GM12878 (cell line): ENCODE data around the gene STIL. TPM values are rescaled to one million over a fixed set of nuclear protein-coding genes. Genes with fewer than 3 reads are reported as not detected.

ENCODE experiments used
- ATAC-seq: fragments of 200-7000 bp; cut with Tn5 transposase; 3 replicates; pipeline ENCODE4 v1.9.1; 2020; ENCODE audit warnings: mild to moderate bottlenecking, moderate library complexity
- BruUV-seq: library from RNA; stranded (reverse); fragments of 400-500 nt; replicated peaks from 2 replicates; lab custom pipeline; 2021; lab: Mats Ljungman, UMichigan
- CTCF ChIA-PET: fragments of 300-600 bp; sonication (Branson Sonifier 250); formaldehyde crosslinking; extraction: SDS; loops from one replicate; lab custom pipeline; 2021; ENCODE audit warnings: inconsistent platforms; lab: Yijun Ruan, JAX
- POLR2A ChIA-PET: fragments of 350-600 bp; formaldehyde crosslinking; extraction: SDS; loops from one replicate; lab custom pipeline; 2021; ENCODE audit warnings: inconsistent platforms; lab: Charles Lee
- RAD21 ChIA-PET: fragments of 300-600 bp; sonication (Branson Sonifier 250); formaldehyde crosslinking; loops from one replicate; lab custom pipeline; 2023; ENCODE audit warnings: antibody characterized with exemption; ENCODE audit not compliant: unreplicated experiment; lab: Charles Lee
- SMC1A ChIA-PET: fragments of 300-600 bp; sonication (Branson Sonifier 250); formaldehyde crosslinking; loops from one replicate; lab custom pipeline; 2023; ENCODE audit not compliant: unreplicated experiment, uncharacterized antibody; lab: Charles Lee
- DNase-seq: peaks from one replicate; pipeline ENCODE4 v3.0.0-alpha.2; 2011; ENCODE audit warnings: low read depth, low spot score
- FAIRE-seq: peaks from 3 replicates; lab custom pipeline; 2011; peaks lifted over from hg19 to GRCh38; lab: Jason Lieb, UNC
- H2AFZ ChIP-seq: 2 replicates; pipeline ENCODE4 v1.6.0; 2011; ENCODE audit warnings: low read depth, low read length, control low read depth; ENCODE audit not compliant: control insufficient read depth
- H3K27ac ChIP-seq: 2 replicates; pipeline ENCODE4 v1.5.1; 2011; ENCODE audit warnings: control low read depth; ENCODE audit not compliant: control insufficient read depth, insufficient read depth
- H3K27me3 ChIP-seq, 2 experiments: replicated peaks in 1 of 2; 2 replicates each; pipeline versions ENCODE4 v1.6.0 to v1.6.1; 2011; ENCODE audit warnings: low read length in 1 of 2; ENCODE audit not compliant: control insufficient read depth in 2 of 2, insufficient read depth in 2 of 2
- H3K36me3 ChIP-seq, 2 experiments: 2 replicates each; pipeline ENCODE4 v1.5.1; 2011; ENCODE audit warnings: low read length in 1 of 2; ENCODE audit not compliant: control insufficient read depth in 2 of 2, insufficient read depth in 2 of 2
- H3K4me1 ChIP-seq: 2 replicates; pipeline ENCODE4 v1.6.1; 2011; ENCODE audit warnings: mild to moderate bottlenecking, low read length, moderate library complexity, mixed read lengths; ENCODE audit not compliant: control insufficient read depth, insufficient read depth
- H3K4me2 ChIP-seq: 2 replicates; pipeline ENCODE4 v1.6.0; 2011; ENCODE audit warnings: control low read depth; ENCODE audit not compliant: control insufficient read depth, insufficient read depth
- H3K4me3 ChIP-seq: fragments of 200-600 bp; sonication (generic); 2 replicates; pipeline ENCODE4 v1.5.1; 2016
- H3K79me2 ChIP-seq: 2 replicates; pipeline ENCODE4 v1.6.0; 2011; ENCODE audit warnings: low read length; ENCODE audit not compliant: control insufficient read depth, insufficient read depth
- H3K9ac ChIP-seq: 2 replicates; pipeline ENCODE4 v1.8.0; 2011; ENCODE audit warnings: low read length, control low read depth, mixed read lengths; ENCODE audit not compliant: control insufficient read depth, insufficient read depth
- H3K9me3 ChIP-seq: replicated peaks from 3 replicates; pipeline ENCODE4 v1.5.1; 2011; ENCODE audit warnings: mild to moderate bottlenecking, low read length; ENCODE audit not compliant: control insufficient read depth, insufficient read depth
- H4K20me1 ChIP-seq: 2 replicates; pipeline ENCODE4 v1.6.0; 2011; ENCODE audit not compliant: control insufficient read depth, insufficient read depth
- ATF2 ChIP-seq: IDR thresholded peaks from 2 replicates; pipeline ENCODE4 v1.6.1; 2012; ENCODE audit warnings: low read length, inconsistent platforms
- CEBPZ ChIP-seq: fragments of 150-350 bp; IDR thresholded peaks from 2 replicates; pipeline ENCODE4 v1.6.1; 2016; ENCODE audit warnings: low read depth, low read length
- IRF3 ChIP-seq: fragments of 450-650 bp; IDR thresholded peaks from 2 replicates; pipeline ENCODE4 v1.6.1; 2014; ENCODE audit warnings: mild to moderate bottlenecking
- MYB ChIP-seq: fragments of 150-350 bp; IDR thresholded peaks from 2 replicates; pipeline ENCODE4 v1.6.1; 2014; ENCODE audit warnings: mild to moderate bottlenecking, low read depth, low read length, borderline replicate concordance
- RELB ChIP-seq: fragments of 450-650 bp; IDR thresholded peaks from 2 replicates; pipeline ENCODE4 v1.6.1; 2017; ENCODE audit warnings: low read depth, mild to moderate bottlenecking, moderate library complexity
- USF1 ChIP-seq: IDR thresholded peaks from 2 replicates; pipeline ENCODE4 v1.6.1; 2011; ENCODE audit warnings: borderline replicate concordance, low read depth, mild to moderate bottlenecking, moderate library complexity, mixed read lengths, low read length; ENCODE audit not compliant: insufficient read depth; ENCODE audit errors: extremely low read length
- ZNF687 ChIP-seq: fragments of 450-650 bp; IDR thresholded peaks from 2 replicates; pipeline ENCODE4 v1.6.1; 2017; ENCODE audit warnings: mild to moderate bottlenecking, moderate library complexity
- WGBS: methylation state at CpG from one replicate; pipeline ENCODE4 v1.1.6; 2016; ENCODE audit warnings: low lambda C conversion rate; ENCODE audit not compliant: insufficient replicate concordance, insufficient coverage; ENCODE audit errors: missing lambda C conversion rate; 5-methylcytosine and 5-hydroxymethylcytosine counted together
- in situ Hi-C: fragments of 300-500 bp; cut with MboI; formaldehyde crosslinking; loops from 9 replicates; pipeline ENCODE4 v1.14.3; 2018; ENCODE audit warnings: mixed read lengths
- intact Hi-C: fragments of 100-400 bp; cut with micrococcal nuclease; formaldehyde crosslinking; loops from one replicate; pipeline ENCODE4 v1.14.2; 2022; ENCODE audit not compliant: unreplicated experiment
- polyA plus RNA-seq, 11 experiments: library from polyadenylated mRNA; depleted of rRNA in 4 of 11; unstranded in 6 of 11; stranded (reverse) in 5 of 11; fragments of >200 nt; fragmentation: Nextera tagmentation in 4 of 11; fragmentation: Illumina TruSeq in 1 of 11; extraction: Ambion mirVana in 4 of 11; extraction: Trizol in 1 of 11; gene quantifications; 1 replicate in 1 of 11; 2 replicates in 10 of 11; pipeline versions ENCODE4 v1.2.1 to v1.2.3, GENCODE V29; 2011 to 2016; ENCODE audit warnings: inconsistent platforms in 2 of 11, missing spikeins in 2 of 11, low read depth in 1 of 11
- total RNA-seq, 4 experiments: library from RNA; depleted of rRNA in 3 of 4; stranded (reverse); fragments of >200 nt in 3 of 4; fragmentation: Illumina TruSeq in 1 of 4; extraction: Trizol in 1 of 4; gene quantifications; 2 replicates each; pipeline versions ENCODE4 v1.2.1 to v1.2.3, GENCODE V29; 2013 to 2021

Gene STIL
- total and polyA plus RNA-seq, 10 of the 15 experiments (the other 5 are each of a cell fraction or from before 2014, with no cell fraction given) = 6.0 to 35.1 (median 26.5) TPM

- CTCF ChIA-PET = interaction anchor here (0.7 to 2.2 kb wide), 14 partner anchors 11 to 156 kb away, joined by 3 to 9 read pairs (median 5); partner anchors contain the start of genes FOXD2 and STIL
- H3K79me2 ChIP-seq = peaks cover 45% of the 10 kb centered on the region
- no peak for ATAC-seq
- H3K4me1 ChIP-seq = peaks cover 3% of the 10 kb centered on the region; the same call in 1 of the 2 replicates
- no peaks in the 10 kb centered on the region for H3K9me3 ChIP-seq
- peak; percentile 36 for DNase-seq
- peak overlapping the region; percentile 84 for H3K4me2 ChIP-seq
- intact Hi-C loops = loop anchor here (10.0 kb wide), 1 partner anchor 100 kb away; the partner anchor contains the start of gene FOXD2
- FAIRE-seq = no peak
- H3K4me3 ChIP-seq = peak overlapping the region; percentile 71
- in situ Hi-C loops = no loop called here
- RAD21 ChIA-PET = interaction anchor here (1.6 to 2.1 kb wide), 3 partner anchors 17 to 103 kb away, joined by 7 to 13 read pairs (median 12); partner anchors contain the start of genes FOXD2 and STIL
- POLR2A ChIA-PET = interaction anchor here (0.5 to 3.2 kb wide), 7 partner anchors 11 to 1132 kb away, joined by 3 to 19 read pairs (median 8); partner anchors contain the start of genes FOXD2, LURAP1 and STIL
- SMC1A ChIA-PET = interaction anchor here (0.8 to 1.8 kb wide), 7 partner anchors 10 to 103 kb away, joined by 3 to 7 read pairs (median 5); partner anchors contain the start of genes FOXD2 and STIL
- 52% methylated on average over 9 of the region's 9 CpGs for WGBS
- peak overlapping the region; percentile 82 for H3K27ac ChIP-seq
- H2AFZ ChIP-seq = peak overlapping the region; percentile 88
- H3K9ac ChIP-seq = peak overlapping the region; percentile 93
- H3K36me3 ChIP-seq = 0 out of 4 replicates have a peak, but pooled peaks cover 0 to 3% of the 10 kb centered on the region in 2 experiments
- TSS peak; percentile 81 for BruUV-seq
- H3K27me3 ChIP-seq = no peaks in the 10 kb centered on the region
- H4K20me1 ChIP-seq = no peaks in the 10 kb centered on the region
- TF ChIP-seq RELB (no peak), ZNF687 (peak; percentile 90), IRF3 (no peak), ATF2 (no peak), USF1 (no peak), CEBPZ (no peak), MYB (no peak)
Observed at GRCh38 chr1:47334765-47335435, 21.0 kb upstream of the STIL start.
